ENCODE results near the gene UTP18. TPM values are rescaled to one million over a fixed set of nuclear protein-coding genes. Genes with fewer than 3 reads are reported as not detected.

Gene UTP18
- total and polyA plus RNA-seq, 9 of the 15 experiments (the other 6 are each of a cell fraction or from before 2014, with no cell fraction given) = 31.1 to 99.2 (median 66.7) TPM

DNA sequence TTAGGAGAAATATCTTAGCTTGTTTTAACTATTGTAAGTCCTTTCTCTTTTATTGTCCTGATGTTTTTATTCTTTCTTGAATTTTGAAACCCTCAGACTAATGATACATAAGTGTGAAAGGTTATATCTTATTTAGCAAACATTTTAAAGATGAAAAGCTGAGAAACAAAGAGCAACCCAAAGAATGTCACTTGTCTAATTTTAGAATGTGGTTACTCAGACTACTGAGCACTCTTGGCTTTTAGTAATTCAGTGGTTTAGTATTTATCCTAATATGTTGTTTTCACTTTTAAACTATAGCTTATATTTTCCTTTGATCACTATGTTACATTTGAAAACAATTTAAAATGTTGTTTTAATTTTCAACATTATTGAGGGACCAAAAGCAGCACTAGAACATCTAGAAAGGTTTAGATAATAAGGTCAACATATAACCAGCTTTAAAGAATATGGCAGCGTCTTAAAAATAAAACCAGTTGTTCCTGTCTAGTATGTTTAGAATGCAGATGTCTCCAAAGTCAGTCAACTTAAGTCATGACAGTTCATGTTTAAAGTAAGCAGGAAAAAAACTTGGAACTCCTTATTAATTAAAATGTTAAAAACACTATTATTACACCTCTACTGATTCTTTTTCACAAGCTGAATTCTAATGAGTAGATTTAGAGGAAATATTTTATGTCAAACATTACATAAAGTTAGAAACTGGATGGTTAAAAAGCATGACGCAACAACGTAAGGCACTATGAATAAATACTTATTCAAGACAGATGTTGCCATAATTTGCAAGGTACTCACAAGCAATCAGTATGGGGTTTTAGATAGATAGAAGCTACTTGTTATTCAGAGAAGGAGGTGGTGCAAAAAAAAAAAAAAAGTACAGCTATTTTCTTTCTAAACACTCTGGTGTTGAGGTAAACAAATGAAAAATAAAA, 2.9 kb upstream of the UTP18 start:
- TF ChIP-seq ETV5 (CRISPR knock-in tag; IDR thresholded peaks at IDR 0.05; ENCODE audit: low read depth) = no peak
- no peak for TF ChIP-seq BACH1 (tag; IDR thresholded peaks at IDR 0.05)
- TF ChIP-seq CEBPG (CRISPR knock-in tag; IDR thresholded peaks at IDR 0.05) = no peak
- peak; percentile 53 to 73 for TF ChIP-seq CEBPG (tag; conservative IDR thresholded peaks at IDR 0.05 in 1 of 2, IDR thresholded peaks at IDR 0.05 in 1 of 2)
- no peak for TF ChIP-seq NFIX (CRISPR knock-in tag; IDR thresholded peaks at IDR 0.05; ENCODE audit: low read depth)
- no peak for TF ChIP-seq FOXJ3 (CRISPR knock-in tag; IDR thresholded peaks at IDR 0.05)
- TF ChIP-seq NCOA6 (IDR thresholded peaks at IDR 0.05) = no peak
- TF ChIP-seq CEBPB (tag; IDR thresholded peaks at IDR 0.05) = peak; percentile 70
- TF ChIP-seq, protein P1, sequence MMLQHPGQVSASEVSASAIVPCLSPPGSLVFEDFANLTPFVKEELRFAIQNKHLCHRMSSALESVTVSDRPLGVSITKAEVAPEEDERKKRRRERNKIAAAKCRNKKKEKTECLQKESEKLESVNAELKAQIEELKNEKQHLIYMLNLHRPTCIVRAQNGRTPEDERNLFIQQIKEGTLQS (IDR thresholded peaks at IDR 0.05) = peak; percentile 66
- TF ChIP-seq, protein P1 (CRISPR knock-in tag; conservative IDR thresholded peaks at IDR 0.05) = no peak
- TF ChIP-seq NR2C1 (IDR thresholded peaks at IDR 0.05) = no peak
- TF ChIP-seq NR2C1 (tag; IDR thresholded peaks at IDR 0.05) = no peak
- TF ChIP-seq CSDE1 (IDR thresholded peaks at IDR 0.05) = no peak
- no peak for TF ChIP-seq ARID3A (IDR thresholded peaks at IDR 0.05; ENCODE audit: borderline replicate concordance, low read depth, low read length)
- H4K20me1 ChIP-seq (replicated peaks; ENCODE audit: control insufficient read depth, insufficient read depth, low read length) = peaks cover 11% of the 10 kb centered on the region
- H3K4me2 ChIP-seq (ENCODE audit: insufficient read depth, low read length) = peak overlapping the region; percentile 98; the same call in 1 of the 2 replicates
- peak overlapping the region; percentile 86; the same call in 1 of the 2 replicates for H3K4me3 ChIP-seq
- intact Hi-C loops (cut with micrococcal nuclease) (no loop called here), in situ Hi-C loops (cut with MboI) (no loop called here)
- DNase-seq (ENCODE audit: extremely low read depth in 1 of 4, low spot score in 3 of 4) (no peak), ATAC-seq (no peak), FAIRE-seq (no peak)
- WGBS (ENCODE audit: insufficient coverage, low coverage, missing lambda C conversion rate) = 85% methylated on average over 3 of the region's 3 CpGs
- peak overlapping the region in 1 of 2 experiments; percentile 96; a peak in 2 of 4 replicates for H3K9ac ChIP-seq (ENCODE audit: insufficient read depth in 1 of 2, low read depth in 2 of 2, low read length in 2 of 2)
- peaks cover 62% of the 10 kb centered on the region; the same call in 2 of the 3 replicates for H3K36me3 ChIP-seq (ENCODE audit: control insufficient read depth, insufficient read depth, low read length)
- ChIA-PET POLR2A (interaction anchor here (0.7 to 1.0 kb wide), 2 partner anchors 10 to 22 kb away, joined by 3 to 4 read pairs; no protein-coding TSS in a partner anchor), CTCF (ENCODE audit: low intra/inter-chr PET ratio) (no interaction called here)
- no peaks in the 10 kb centered on the region for H3K27me3 ChIP-seq (ENCODE audit: control insufficient read depth in 2 of 2, insufficient read depth in 2 of 2, low read length in 2 of 2)
- H3K9me3 ChIP-seq (replicated peaks; ENCODE audit: control insufficient read depth, insufficient read depth, low read depth, low read length) = no peaks in the 10 kb centered on the region
- BruUV-seq (replicated peaks) = no TSS peak
- no peaks in the 10 kb centered on the region for H3K9me1 ChIP-seq (ENCODE audit: control insufficient read depth, insufficient read depth, low read length)
- no peak overlapping the region for H3K27ac ChIP-seq (ENCODE audit: extremely low read depth, low read depth, low read length)
- no peak overlapping the region for H2AFZ ChIP-seq (ENCODE audit: low read depth, low read length)
- peaks cover 11 to 13% of the 10 kb centered on the region in 2 experiments; a peak in 4 of 5 replicates for H3K4me1 ChIP-seq (replicated peaks in 1 of 2; ENCODE audit: control insufficient read depth in 2 of 2, insufficient read depth in 2 of 2, low read length in 2 of 2)
- H3K79me2 ChIP-seq (ENCODE audit: control insufficient read depth, insufficient read depth, low read length) = peaks cover 98% of the 10 kb centered on the region
